ENCODE measurements around the gene SDSL.
A peak's percentile ranks its signal among the peaks of the same experiment; 100 is the strongest.

- TF ChIP-seq CTCF (optimal IDR thresholded peaks at IDR 0.05 in 1 of 3, IDR thresholded peaks at IDR 0.05 in 1 of 3, conservative IDR thresholded peaks at IDR 0.05 in 1 of 3; ENCODE audit: extremely low read depth in 1 of 3, insufficient read depth in 2 of 3, low read length in 3 of 3): no peak
- peak; percentile 28 for TF ChIP-seq EZH2 (IDR thresholded peaks at IDR 0.05; ENCODE audit: low read length)
These were observed 51.2 kb downstream of the SDSL start for GRCh38 chr12:113473400-113473799.
